Adrenal gland (tissue), 5 donors: ENCODE data around the gene PITX2.

Source experiments
- POLR2A ChIP-seq, 2 donors: fragments of 450-650 bp; IDR thresholded peaks; one replicate each; pipeline ENCODE4 v1.6.1; 2017; ENCODE audit warnings: antibody characterized with exemption in 2 of 2, mild to moderate bottlenecking in 2 of 2, moderate library complexity in 1 of 2
- TF ChIP-seq, protein P1 (sequence below), 6 experiments: fragments of 450-650 bp in 4 of 6; fragments of 200-600 bp in 2 of 6; sonication (generic) in 1 of 6; IDR thresholded peaks; 1 replicate in 5 of 6; 2 replicates in 1 of 6; pipeline versions ENCODE4 v1.5.1 to v1.8.0; 2016 to 2021; ENCODE audit warnings: antibody characterized with exemption in 6 of 6, mild to moderate bottlenecking in 2 of 6, moderate library complexity in 1 of 6
- donor health status: DM: no; HTN: no; CAD: no.

DNA sequence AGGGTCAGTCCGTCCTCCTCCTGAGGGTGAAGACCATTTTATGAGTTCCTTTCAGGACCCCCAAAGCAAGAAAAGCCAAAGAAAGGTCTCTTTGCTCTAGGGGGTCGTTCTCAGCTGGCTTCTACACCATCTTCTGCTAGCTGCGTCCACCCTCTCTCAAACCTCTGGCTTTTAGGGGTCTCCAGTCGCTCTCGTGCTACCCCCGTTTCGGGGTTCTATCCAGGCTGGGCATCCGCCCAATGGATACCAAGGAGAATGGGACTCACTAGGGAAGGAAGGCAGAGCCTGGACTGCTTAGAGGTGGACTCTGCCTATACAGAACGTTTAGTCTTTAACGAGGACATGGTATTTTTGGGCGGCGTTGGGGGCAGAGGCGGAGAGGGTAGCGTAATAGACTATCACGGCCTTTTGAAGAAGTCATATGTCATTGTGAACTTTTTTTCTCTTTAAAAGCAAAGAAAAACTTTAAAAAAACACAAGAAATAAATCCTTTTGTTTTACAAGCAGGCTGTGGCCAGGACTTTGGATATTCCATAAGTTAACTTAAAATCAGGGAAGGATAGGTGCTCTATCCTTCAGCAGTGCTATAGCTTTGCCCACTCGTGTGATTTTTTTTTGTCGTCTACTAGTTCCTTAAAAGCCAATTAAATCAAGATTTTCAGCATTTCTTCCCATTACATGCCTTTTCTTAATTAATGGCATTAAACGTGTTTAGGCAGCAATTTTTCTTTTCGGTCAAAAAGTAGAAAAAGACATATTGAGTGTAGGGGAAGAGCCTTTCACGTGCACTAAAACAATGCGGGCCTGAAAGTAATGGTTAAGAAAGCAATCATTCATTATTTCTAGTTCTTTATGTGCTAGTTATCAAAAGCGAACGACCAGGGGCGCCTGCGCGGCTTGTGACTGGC, 7.2 kb upstream of the PITX2 start:
- TF ChIP-seq, protein P1, sequence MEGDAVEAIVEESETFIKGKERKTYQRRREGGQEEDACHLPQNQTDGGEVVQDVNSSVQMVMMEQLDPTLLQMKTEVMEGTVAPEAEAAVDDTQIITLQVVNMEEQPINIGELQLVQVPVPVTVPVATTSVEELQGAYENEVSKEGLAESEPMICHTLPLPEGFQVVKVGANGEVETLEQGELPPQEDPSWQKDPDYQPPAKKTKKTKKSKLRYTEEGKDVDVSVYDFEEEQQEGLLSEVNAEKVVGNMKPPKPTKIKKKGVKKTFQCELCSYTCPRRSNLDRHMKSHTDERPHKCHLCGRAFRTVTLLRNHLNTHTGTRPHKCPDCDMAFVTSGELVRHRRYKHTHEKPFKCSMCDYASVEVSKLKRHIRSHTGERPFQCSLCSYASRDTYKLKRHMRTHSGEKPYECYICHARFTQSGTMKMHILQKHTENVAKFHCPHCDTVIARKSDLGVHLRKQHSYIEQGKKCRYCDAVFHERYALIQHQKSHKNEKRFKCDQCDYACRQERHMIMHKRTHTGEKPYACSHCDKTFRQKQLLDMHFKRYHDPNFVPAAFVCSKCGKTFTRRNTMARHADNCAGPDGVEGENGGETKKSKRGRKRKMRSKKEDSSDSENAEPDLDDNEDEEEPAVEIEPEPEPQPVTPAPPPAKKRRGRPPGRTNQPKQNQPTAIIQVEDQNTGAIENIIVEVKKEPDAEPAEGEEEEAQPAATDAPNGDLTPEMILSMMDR (IDR thresholded peaks at IDR 0.05) = no peak
- no peak for TF ChIP-seq POLR2A (IDR thresholded peaks at IDR 0.05)
